Mesenchymal stem cell (in vitro differentiated cells and primary cell): ENCODE data around the gene P3H4.

Experiments used
- DNase-seq: peaks from one replicate; pipeline ENCODE4 v3.0.0-alpha.2; 2013
- H2AFZ ChIP-seq: one replicate; pipeline ENCODE4 v1.6.1; 2013; ENCODE audit warnings: low read depth, mild to moderate bottlenecking, control low read depth, inconsistent platforms, low read length, moderate library complexity
- H2AK5ac ChIP-seq: 2 replicates; pipeline ENCODE4 v1.6.1; 2013; ENCODE audit warnings: low read length, moderate library complexity, mild to moderate bottlenecking, inconsistent platforms; ENCODE audit not compliant: severe bottlenecking
- H2BK120ac ChIP-seq: one replicate; pipeline ENCODE4 v1.6.1; 2013; ENCODE audit warnings: low read depth, mild to moderate bottlenecking, inconsistent platforms, low read length, moderate library complexity
- H2BK12ac ChIP-seq, 2 experiments: one replicate each; pipeline ENCODE4 v1.6.1; 2013; ENCODE audit warnings: inconsistent platforms in 2 of 2, low read length in 2 of 2, mild to moderate bottlenecking in 2 of 2, moderate library complexity in 2 of 2, control low read depth in 1 of 2
- H2BK15ac ChIP-seq: one replicate; pipeline ENCODE4 v1.6.1; 2013; ENCODE audit warnings: mild to moderate bottlenecking, low read depth, inconsistent platforms; ENCODE audit not compliant: poor library complexity, severe bottlenecking
- H2BK5ac ChIP-seq: 2 replicates; pipeline ENCODE4 v1.6.1; 2013; ENCODE audit warnings: low read depth, mild to moderate bottlenecking, low read length, control low read depth, inconsistent platforms; ENCODE audit not compliant: poor library complexity, severe bottlenecking
- H3K14ac ChIP-seq, 2 experiments: one replicate each; pipeline ENCODE4 v1.6.1; 2013; ENCODE audit warnings: inconsistent platforms in 2 of 2, low read length in 2 of 2, control low read depth in 1 of 2, mild to moderate bottlenecking in 1 of 2, moderate library complexity in 1 of 2
- H3K18ac ChIP-seq, 2 experiments: one replicate each; pipeline ENCODE4 v1.6.1; 2013; ENCODE audit warnings: inconsistent platforms in 2 of 2, low read length in 2 of 2, control low read depth in 1 of 2, low read depth in 1 of 2, mild to moderate bottlenecking in 1 of 2
- H3K23ac ChIP-seq, 2 experiments: one replicate each; pipeline ENCODE4 v1.6.1; 2013; ENCODE audit warnings: inconsistent platforms in 2 of 2, low read length in 2 of 2, mild to moderate bottlenecking in 2 of 2, moderate library complexity in 2 of 2, control low read depth in 1 of 2
- H3K27ac ChIP-seq: 2 replicates; pipeline ENCODE4 v1.5.1; 2013; ENCODE audit warnings: mild to moderate bottlenecking, moderate library complexity, low read length, control low read depth, inconsistent platforms; ENCODE audit not compliant: poor library complexity, severe bottlenecking
- H3K27me3 ChIP-seq, 2 experiments: 2 replicates each; pipeline versions ENCODE4 v1.6.1 to v1.7.0; 2013; ENCODE audit warnings: low read length in 2 of 2, mild to moderate bottlenecking in 2 of 2, moderate library complexity in 2 of 2, control low read depth in 1 of 2, inconsistent platforms in 1 of 2; ENCODE audit not compliant: control insufficient read depth in 1 of 2, insufficient read depth in 1 of 2
- H3K36me3 ChIP-seq, 2 experiments: 2 replicates each; pipeline versions ENCODE4 v1.6.1 to v1.7.0; 2013; ENCODE audit warnings: low read length in 2 of 2, control low read depth in 1 of 2, inconsistent platforms in 1 of 2, low read depth in 1 of 2, mild to moderate bottlenecking in 1 of 2; ENCODE audit not compliant: insufficient read depth in 2 of 2, control insufficient read depth in 1 of 2
- H3K4ac ChIP-seq, 2 experiments: one replicate each; pipeline ENCODE4 v1.6.1; 2013; ENCODE audit warnings: inconsistent platforms in 2 of 2, low read length in 2 of 2, mild to moderate bottlenecking in 2 of 2, moderate library complexity in 2 of 2, control low read depth in 1 of 2, low read depth in 1 of 2
- H3K4me1 ChIP-seq: 2 replicates; pipeline ENCODE4 v1.6.1; 2013; ENCODE audit warnings: low read depth, low read length, control low read depth; ENCODE audit not compliant: control insufficient read depth, insufficient read depth
- H3K4me2 ChIP-seq: 2 replicates; pipeline ENCODE4 v1.6.1; 2013; ENCODE audit warnings: low read length, mild to moderate bottlenecking, inconsistent platforms; ENCODE audit not compliant: poor library complexity, severe bottlenecking
- H3K4me3 ChIP-seq, 2 experiments: 2 replicates each; pipeline versions ENCODE4 v1.5.1 to v1.7.0; 2013; ENCODE audit warnings: low read length in 2 of 2, mild to moderate bottlenecking in 2 of 2, control low read depth in 1 of 2, low read depth in 1 of 2; ENCODE audit not compliant: insufficient read depth in 1 of 2
- H3K79me1 ChIP-seq: replicated peaks from 2 replicates; pipeline ENCODE4 v1.6.1; 2013; ENCODE audit warnings: mild to moderate bottlenecking, control low read depth, low read length, inconsistent platforms; ENCODE audit not compliant: poor library complexity, severe bottlenecking
- H3K9ac ChIP-seq: 2 replicates; pipeline ENCODE4 v1.7.0; 2013; ENCODE audit warnings: mild to moderate bottlenecking, low read length, moderate library complexity
- H3K9me3 ChIP-seq: 2 replicates; pipeline ENCODE4 v1.7.0; 2013; ENCODE audit warnings: mild to moderate bottlenecking, low read length; ENCODE audit not compliant: control insufficient read depth
- H4K8ac ChIP-seq: one replicate; pipeline ENCODE4 v1.6.1; 2013; ENCODE audit warnings: inconsistent platforms, mild to moderate bottlenecking, low read length, moderate library complexity
- H4K91ac ChIP-seq: one replicate; pipeline ENCODE4 v1.6.1; 2013; ENCODE audit warnings: mild to moderate bottlenecking, low read length, inconsistent platforms
- WGBS: methylation state at CpG from one replicate; pipeline ENCODE4 v1.1.7; 2013; ENCODE audit warnings: mixed read lengths; 5-methylcytosine and 5-hydroxymethylcytosine counted together

The P3H4 gene

GRCh38 chr17:41769346-41769862, 42.3 kb downstream of the P3H4 start:
- H3K4me1 ChIP-seq: peaks cover 37% of the 10 kb centered on the region
- H3K18ac ChIP-seq: no peak overlapping the region

GRCh38 chr17:41768682-41769288, 43.0 kb downstream of the P3H4 start:
- H2BK5ac ChIP-seq: no peak overlapping the region
- no peak overlapping the region for H3K23ac ChIP-seq
- H4K8ac ChIP-seq: no peak overlapping the region
- H2BK12ac ChIP-seq: no peak overlapping the region
- H3K4ac ChIP-seq: no peak overlapping the region
- H3K4me1 ChIP-seq: peaks cover 33% of the 10 kb centered on the region
- 97% methylated on average over 23 of the region's 23 CpGs for WGBS
- H3K27me3 ChIP-seq: peaks cover 0 to 13% of the 10 kb centered on the region in 2 experiments
- peaks cover 34% of the 10 kb centered on the region for H3K79me1 ChIP-seq
- H3K4me2 ChIP-seq: no peak overlapping the region
- no peak overlapping the region for H4K91ac ChIP-seq
- H2BK15ac ChIP-seq: no peak overlapping the region
- H3K18ac ChIP-seq: no peak overlapping the region
- H2BK120ac ChIP-seq: no peak overlapping the region
- no peak for DNase-seq
- H2AFZ ChIP-seq: no peak overlapping the region
- no peak overlapping the region for H3K14ac ChIP-seq
- peak overlapping the region in 1 of 2 experiments; percentile 8 for H3K4me3 ChIP-seq
- no peaks in the 10 kb centered on the region for H3K9me3 ChIP-seq
- no peak overlapping the region for H3K27ac ChIP-seq
- no peak overlapping the region for H3K9ac ChIP-seq
- peaks cover 0 to 90% of the 10 kb centered on the region in 2 experiments for H3K36me3 ChIP-seq
- no peak overlapping the region for H2AK5ac ChIP-seq

More at GRCh38 chr17:41769346-41769862, 42.3 kb downstream of the P3H4 start:
- no peak overlapping the region for H3K4ac ChIP-seq
- 96% methylated on average over 16 of the region's 16 CpGs for WGBS
- DNase-seq: no peak
- H3K27me3 ChIP-seq: peaks cover 0 to 13% of the 10 kb centered on the region in 2 experiments
- no peak overlapping the region for H2BK12ac ChIP-seq
- no peak overlapping the region for H3K23ac ChIP-seq
- H3K79me1 ChIP-seq: peaks cover 31% of the 10 kb centered on the region
- H4K8ac ChIP-seq: no peak overlapping the region
- H4K91ac ChIP-seq: no peak overlapping the region
- H3K4me2 ChIP-seq: no peak overlapping the region
- H3K9me3 ChIP-seq: no peaks in the 10 kb centered on the region
- no peak overlapping the region for H2AFZ ChIP-seq
- H3K36me3 ChIP-seq: peaks cover 0 to 88% of the 10 kb centered on the region in 2 experiments
- H3K27ac ChIP-seq: no peak overlapping the region
- H2BK5ac ChIP-seq: no peak overlapping the region
- no peak overlapping the region for H3K9ac ChIP-seq
- H3K14ac ChIP-seq: no peak overlapping the region
- no peak overlapping the region for H3K4me3 ChIP-seq
- H2BK120ac ChIP-seq: no peak overlapping the region
- no peak overlapping the region for H2AK5ac ChIP-seq
- no peak overlapping the region for H2BK15ac ChIP-seq

- no peak overlapping the region for H2BK120ac ChIP-seq
- no peak overlapping the region for H3K9ac ChIP-seq
- H2AK5ac ChIP-seq: no peak overlapping the region
- H4K91ac ChIP-seq: no peak overlapping the region
- peaks cover 0 to 93% of the 10 kb centered on the region in 2 experiments for H3K36me3 ChIP-seq
- no peak overlapping the region for H3K14ac ChIP-seq
- no peak overlapping the region for H2AFZ ChIP-seq
- peaks cover 41% of the 10 kb centered on the region for H3K79me1 ChIP-seq
- H3K4me1 ChIP-seq: peaks cover 21% of the 10 kb centered on the region
- no peak overlapping the region for H3K23ac ChIP-seq
- H3K4me3 ChIP-seq: no peak overlapping the region
- no peaks in the 10 kb centered on the region for H3K9me3 ChIP-seq
- no peak overlapping the region for H4K8ac ChIP-seq
- H3K27me3 ChIP-seq: peaks cover 0 to 10% of the 10 kb centered on the region in 2 experiments
- no peak for DNase-seq
- no peak overlapping the region for H2BK5ac ChIP-seq
- over 99% methylated on average over 17 of the region's 18 CpGs for WGBS
- H3K4me2 ChIP-seq: no peak overlapping the region
- no peak overlapping the region for H3K4ac ChIP-seq
- no peak overlapping the region for H2BK12ac ChIP-seq
- no peak overlapping the region for H3K27ac ChIP-seq
- no peak overlapping the region for H3K18ac ChIP-seq
- no peak overlapping the region for H2BK15ac ChIP-seq
Observed at GRCh38 chr17:41767324-41768042, 44.3 kb downstream of the P3H4 start.

DNA sequence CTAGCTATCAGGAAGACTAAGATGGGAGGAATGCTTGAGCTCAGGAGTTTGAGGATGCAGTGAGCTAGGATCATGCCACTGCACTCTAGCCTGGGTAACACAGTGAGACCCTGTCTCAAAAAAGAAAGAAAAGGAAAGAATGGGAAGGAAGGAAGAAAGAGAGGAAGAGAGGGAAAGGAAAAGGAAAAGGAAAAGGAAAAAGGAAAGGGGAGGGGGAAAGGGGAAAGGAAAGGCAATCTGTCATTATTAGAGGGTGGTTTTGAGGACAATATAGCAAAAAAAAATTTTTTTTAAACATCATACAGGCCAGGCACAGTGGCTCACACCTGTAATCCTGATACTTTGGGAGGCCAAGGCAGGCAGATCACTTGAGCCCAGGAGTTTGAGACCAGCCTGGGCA, 45.6 kb downstream of the P3H4 start:
- no peak overlapping the region for H2BK15ac ChIP-seq
- H2BK12ac ChIP-seq: no peak overlapping the region
- H3K4me1 ChIP-seq: peaks cover 9% of the 10 kb centered on the region
- H3K27me3 ChIP-seq: peaks cover 0 to under 1% of the 10 kb centered on the region in 2 experiments
- no peak overlapping the region for H4K91ac ChIP-seq
- no peak overlapping the region for H3K4ac ChIP-seq
- H2AK5ac ChIP-seq: no peak overlapping the region
- H3K9me3 ChIP-seq: no peaks in the 10 kb centered on the region
- no peak overlapping the region for H2BK5ac ChIP-seq
- H3K23ac ChIP-seq: no peak overlapping the region
- no peak overlapping the region for H3K9ac ChIP-seq
- no peak overlapping the region for H2AFZ ChIP-seq
- no peak overlapping the region for H2BK120ac ChIP-seq
- H3K4me3 ChIP-seq: no peak overlapping the region
- H4K8ac ChIP-seq: no peak overlapping the region
- peaks cover 0 to 93% of the 10 kb centered on the region in 2 experiments for H3K36me3 ChIP-seq
- DNase-seq: no peak
- no peak overlapping the region for H3K18ac ChIP-seq
- H3K4me2 ChIP-seq: no peak overlapping the region
- no peak overlapping the region for H3K14ac ChIP-seq
- H3K79me1 ChIP-seq: peaks cover 35% of the 10 kb centered on the region
- no peak overlapping the region for H3K27ac ChIP-seq
